ENCODE data around the gene BLM. TPM values are rescaled to one million over a fixed set of nuclear protein-coding genes. Genes with fewer than 3 reads are reported as not detected.

BLM gene
- total RNA-seq, 4 donors from 2014 or later, result 1.7 to 13.2 (median 4.2) TPM

DNA sequence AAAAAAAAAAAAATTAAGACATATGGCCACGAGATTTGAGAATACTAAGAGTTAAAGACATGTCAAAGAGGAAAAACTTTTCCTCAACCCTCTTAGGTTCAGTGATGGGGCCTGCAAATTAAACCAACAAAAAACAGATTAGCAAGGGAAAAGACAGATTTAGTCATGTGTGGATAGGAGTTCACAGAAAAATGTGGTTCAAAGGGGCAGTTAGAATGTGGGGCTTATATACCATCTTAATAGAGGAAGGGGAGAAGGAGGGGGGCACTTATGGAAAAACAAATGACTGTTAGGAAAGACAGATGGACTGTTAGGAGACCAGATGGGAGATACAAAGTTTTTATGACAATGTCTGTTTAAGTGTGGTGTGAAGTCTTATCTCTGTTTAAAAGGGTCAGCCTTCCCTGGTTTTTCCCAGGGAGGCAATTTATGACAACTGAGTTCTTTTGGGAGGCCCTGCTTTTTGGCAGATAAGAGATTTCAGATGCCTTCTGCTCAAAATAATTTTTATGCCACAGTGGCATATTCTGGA, 82.6 kb downstream of the BLM start:
- DNase-seq (ENCODE audit: low spot score) (no peak), ATAC-seq (ENCODE audit: low FRiP score) (no peak)
- TF ChIP-seq, protein P1, sequence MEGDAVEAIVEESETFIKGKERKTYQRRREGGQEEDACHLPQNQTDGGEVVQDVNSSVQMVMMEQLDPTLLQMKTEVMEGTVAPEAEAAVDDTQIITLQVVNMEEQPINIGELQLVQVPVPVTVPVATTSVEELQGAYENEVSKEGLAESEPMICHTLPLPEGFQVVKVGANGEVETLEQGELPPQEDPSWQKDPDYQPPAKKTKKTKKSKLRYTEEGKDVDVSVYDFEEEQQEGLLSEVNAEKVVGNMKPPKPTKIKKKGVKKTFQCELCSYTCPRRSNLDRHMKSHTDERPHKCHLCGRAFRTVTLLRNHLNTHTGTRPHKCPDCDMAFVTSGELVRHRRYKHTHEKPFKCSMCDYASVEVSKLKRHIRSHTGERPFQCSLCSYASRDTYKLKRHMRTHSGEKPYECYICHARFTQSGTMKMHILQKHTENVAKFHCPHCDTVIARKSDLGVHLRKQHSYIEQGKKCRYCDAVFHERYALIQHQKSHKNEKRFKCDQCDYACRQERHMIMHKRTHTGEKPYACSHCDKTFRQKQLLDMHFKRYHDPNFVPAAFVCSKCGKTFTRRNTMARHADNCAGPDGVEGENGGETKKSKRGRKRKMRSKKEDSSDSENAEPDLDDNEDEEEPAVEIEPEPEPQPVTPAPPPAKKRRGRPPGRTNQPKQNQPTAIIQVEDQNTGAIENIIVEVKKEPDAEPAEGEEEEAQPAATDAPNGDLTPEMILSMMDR (IDR thresholded peaks at IDR 0.05), result no peak

DNA sequence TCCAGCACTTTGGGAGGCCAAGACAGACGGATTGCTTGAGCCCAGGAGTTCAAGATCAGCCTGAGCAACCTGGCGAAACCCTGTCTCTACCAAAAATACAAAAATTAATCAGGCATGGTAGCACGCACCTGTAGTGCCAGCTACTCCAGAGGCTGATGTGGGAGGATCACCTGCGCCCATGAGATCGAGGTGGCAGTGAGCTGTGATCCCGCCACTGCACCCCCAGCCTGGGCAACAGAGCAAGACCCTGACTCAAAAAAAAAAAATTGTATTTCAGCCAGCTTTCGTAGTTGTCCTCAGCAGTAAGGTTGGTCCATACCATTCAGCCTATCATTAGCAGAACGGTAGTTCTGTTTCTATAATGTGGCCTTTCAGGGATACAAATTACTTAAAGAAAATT, 84.7 kb downstream of the BLM start:
- DNase-seq (ENCODE audit: low spot score) (no peak), ATAC-seq (ENCODE audit: low FRiP score) (no peak)
- TF ChIP-seq, protein P1 (IDR thresholded peaks at IDR 0.05), result no peak

DNA sequence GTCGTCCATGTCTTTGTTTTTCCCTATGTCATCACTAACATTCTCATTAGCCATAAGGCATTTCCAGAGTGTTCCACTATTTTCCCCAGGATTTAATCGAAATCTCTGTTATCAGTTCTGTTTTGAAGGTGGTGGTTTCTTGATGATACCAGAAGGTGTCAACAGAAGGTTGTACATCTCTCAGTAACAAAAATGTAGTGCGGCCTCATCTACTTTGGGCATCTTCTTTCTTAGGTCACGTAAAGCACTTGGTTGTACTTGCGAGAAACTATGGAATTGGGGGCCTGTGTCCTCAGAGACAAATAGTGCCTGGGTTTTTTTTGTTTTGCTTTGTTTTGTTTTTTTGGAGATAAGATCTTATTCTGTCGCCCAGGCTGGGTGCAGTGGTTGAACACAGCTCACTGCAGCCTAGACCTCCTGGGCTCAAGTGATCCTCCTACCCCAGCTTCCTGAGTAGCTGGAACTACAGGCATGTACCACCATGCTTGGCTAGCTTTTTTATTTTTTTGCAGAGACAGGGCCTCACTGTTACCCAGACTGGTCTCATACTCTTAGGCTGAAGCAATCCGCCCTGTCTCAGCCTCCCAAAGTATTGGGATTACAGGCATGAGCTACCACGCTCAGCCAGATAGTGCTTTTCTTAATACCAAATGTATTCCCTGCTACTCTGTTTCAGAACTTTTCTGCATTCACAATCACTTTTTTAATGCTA, 90.1 kb downstream of the BLM start:
- ATAC-seq (ENCODE audit: low FRiP score) (no peak), DNase-seq (ENCODE audit: low spot score) (no peak)
- TF ChIP-seq, protein P1 (IDR thresholded peaks at IDR 0.05), result no peak

DNA sequence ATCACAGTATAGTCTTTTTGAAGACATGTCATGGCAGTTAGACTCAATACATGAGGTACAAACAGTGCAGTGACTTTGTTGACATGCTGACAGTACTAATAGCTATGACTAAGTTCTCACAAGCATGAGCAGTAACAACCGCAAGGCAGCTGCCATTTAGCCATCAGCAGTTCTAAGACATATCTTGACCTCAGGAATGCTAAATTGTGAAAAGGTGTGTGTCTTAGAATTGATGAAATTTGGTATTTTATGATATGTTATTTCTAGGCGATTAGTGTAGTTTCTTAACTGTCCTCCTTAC, 90.6 kb downstream of the BLM start:
- DNase-seq (ENCODE audit: low spot score) (no peak), ATAC-seq (ENCODE audit: low FRiP score) (no peak)
- TF ChIP-seq, protein P1 (IDR thresholded peaks at IDR 0.05), result no peak

DNA sequence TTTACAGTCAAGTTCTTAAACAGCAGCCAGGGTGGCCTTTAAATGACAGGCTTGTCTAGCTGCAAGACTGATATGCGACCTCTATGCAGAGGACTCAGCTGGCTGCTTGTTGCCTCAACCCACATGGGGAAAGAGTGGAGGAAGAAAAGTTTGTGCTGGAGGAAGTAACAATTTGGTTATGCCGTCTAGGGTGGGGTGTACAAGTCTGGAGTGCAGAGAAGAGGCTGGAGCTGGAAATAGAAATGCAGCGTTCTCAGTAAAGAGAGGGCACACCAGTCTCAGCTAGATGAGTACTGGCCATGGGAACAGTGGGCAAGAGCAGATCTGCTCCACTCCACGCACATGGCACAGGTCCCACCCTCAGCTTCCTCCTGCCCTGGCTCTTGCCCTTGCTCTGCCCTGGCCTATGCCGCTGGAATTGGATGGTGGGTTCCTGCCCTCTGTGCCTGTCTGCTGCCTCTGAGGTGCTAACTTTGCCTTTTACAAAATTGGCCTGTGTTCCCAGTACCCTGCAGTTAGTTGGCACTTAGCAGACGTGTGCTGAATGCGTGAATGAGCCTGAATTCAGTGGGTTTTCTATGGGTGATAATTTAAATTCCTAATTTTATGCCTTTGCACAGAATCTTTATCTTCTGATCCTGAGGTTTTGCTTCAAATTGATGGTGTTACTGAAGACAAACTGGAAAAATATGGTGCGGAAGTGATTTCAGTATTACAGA, 91.5 kb downstream of the BLM start:
- TF ChIP-seq, protein P1 (IDR thresholded peaks at IDR 0.05), result no peak
- peak; percentile 43 for ATAC-seq (ENCODE audit: low FRiP score)
- no peak for DNase-seq (ENCODE audit: low spot score)

DNA sequence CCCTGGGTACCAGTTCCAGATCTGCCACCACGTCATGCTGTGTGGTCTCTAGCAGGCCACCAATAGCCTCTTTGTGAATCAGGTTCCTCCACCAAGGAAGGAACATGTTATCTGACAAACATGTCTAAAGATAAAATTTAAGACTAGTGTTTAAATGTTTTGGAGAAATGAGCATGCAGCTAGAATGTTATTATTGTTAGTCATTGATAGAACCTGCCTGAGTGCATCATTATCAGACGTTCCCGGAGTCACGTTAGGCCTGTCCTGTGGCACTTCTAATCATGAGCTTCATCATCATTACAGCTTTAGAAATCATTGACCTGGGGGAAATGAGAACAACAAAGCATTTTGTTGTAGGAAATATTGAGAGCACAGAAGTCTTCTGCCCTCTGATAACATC, 92.4 kb downstream of the BLM start:
- DNase-seq (ENCODE audit: low spot score) (no peak), ATAC-seq (ENCODE audit: low FRiP score) (no peak)
- TF ChIP-seq, protein P1 (IDR thresholded peaks at IDR 0.05), result no peak

DNA sequence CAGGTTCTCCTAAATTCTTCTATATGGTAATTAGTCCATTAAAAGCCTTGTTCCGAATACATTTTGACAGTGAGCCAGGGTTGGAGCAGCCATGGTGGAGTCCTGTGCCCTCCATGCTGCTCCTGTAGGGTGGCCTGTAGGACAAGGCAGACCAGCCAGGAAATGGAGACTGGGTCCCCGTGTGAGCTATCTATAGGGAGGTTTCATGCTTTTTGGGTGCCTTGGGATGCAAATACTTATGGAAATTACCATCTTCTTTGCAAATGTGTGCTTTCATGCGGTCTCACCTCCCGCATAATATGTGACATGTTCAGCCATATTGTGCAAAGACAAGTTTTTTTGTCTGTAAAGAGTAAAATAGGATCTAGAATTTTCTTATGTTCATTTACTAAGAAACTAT, 93.2 kb downstream of the BLM start:
- ATAC-seq (ENCODE audit: low FRiP score), result no peak
- no peak for DNase-seq (ENCODE audit: low spot score)
- TF ChIP-seq, protein P1 (IDR thresholded peaks at IDR 0.05), result no peak

Measured in omental fat pad (tissue), 4 donors.